Activated gamma-delta T cell treated with anti-CD3 and anti-CD28 coated beads, Interleukin-2, amount 50 U/mL, for 16 hours (primary cell): ENCODE data around the gene NAALADL2.

Source experiments
- DNase-seq: peaks from one replicate; pipeline ENCODE4 v3.0.0-alpha.2; 2020; ENCODE audit warnings: low read depth

NAALADL2 gene

DNA sequence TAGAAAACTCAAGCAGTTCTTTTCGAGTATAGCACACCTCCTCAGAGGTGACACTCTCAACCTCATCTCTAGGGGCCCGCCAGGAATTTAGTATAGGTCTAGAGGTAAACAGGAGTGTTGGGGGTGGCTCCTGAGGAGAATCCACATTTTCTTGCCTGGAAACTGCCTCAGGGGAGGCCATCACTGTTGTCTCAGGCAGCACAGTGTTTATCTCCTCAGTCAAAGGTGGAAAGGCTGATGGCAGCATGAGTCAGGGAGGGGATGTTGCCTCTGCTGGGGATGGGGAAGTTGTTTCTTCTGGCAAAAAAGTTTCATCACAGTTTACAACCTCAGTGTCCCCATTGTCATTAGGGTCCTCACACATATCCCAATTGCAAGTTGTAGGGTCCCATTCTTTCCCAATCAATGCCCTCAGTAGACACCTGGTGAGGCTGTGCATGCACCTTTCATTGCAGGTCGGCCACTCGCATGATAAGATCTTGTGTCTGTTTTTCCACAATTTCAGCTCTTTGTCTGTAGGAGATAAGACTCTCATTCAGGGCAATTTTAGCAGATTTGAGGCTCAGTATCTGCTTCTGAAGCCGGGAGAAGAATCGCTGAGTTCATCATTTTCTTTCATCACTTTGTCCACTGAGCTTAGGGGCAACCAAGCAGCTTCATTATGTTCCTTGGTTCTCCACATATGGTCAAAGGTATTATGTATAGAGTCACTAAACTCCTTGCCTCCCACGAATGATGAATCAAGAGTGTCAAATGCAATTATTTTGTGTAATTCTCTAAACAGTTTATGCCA, 25.8 kb downstream of the NAALADL2 start:
- DNase-seq: no peak

DNA sequence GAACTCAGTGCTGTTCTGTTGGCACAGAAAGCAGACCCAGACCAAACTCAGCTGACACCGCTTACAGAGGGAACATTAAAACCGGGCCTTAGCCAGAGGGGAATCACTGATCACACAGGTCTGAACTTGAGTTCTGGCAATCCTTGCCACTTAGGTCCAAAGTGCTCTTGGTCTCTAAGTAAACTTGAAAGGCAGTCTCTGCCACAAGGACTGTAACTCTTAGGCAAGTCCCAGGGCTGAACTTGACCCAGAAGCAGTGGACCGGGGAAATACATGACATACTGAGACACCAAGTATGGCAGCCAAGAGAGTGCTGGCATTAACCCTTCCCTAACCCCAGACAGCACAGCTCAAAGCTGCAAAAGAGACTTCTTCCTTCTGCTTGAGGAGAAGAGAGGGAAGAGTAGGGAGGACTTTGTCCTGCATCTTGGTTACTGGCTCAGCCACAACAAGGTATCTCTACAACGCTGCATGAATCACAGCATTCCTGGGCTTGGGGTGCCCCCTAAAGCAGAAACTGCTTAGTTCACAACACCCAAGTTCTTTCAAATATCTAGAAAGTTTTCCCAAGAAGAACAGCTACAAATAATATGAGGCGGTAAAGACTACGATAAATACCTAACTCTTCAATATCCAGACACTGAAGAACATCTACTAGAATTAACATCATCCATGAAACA, 32.5 kb downstream of the NAALADL2 start:
- DNase-seq: no peak

DNA sequence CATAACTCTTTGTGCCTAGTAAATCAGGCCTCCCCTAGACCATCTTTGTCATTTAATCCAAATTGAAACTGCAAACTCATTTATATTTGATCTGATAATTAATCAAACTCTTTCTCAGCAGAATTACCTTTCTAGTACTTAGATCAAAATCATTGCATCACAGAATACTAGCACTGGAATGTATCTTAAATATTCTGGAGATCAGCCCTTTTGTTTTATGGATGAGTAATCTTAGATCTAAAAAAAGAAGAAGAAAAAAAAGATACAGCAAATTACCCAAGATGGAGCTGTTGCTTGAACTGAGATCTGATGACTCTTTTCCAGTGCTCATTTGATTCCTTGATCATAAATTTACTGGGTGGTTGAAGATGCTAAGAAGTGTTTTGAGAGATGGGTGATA, 47.9 kb downstream of the NAALADL2 start:
- no peak for DNase-seq

DNA sequence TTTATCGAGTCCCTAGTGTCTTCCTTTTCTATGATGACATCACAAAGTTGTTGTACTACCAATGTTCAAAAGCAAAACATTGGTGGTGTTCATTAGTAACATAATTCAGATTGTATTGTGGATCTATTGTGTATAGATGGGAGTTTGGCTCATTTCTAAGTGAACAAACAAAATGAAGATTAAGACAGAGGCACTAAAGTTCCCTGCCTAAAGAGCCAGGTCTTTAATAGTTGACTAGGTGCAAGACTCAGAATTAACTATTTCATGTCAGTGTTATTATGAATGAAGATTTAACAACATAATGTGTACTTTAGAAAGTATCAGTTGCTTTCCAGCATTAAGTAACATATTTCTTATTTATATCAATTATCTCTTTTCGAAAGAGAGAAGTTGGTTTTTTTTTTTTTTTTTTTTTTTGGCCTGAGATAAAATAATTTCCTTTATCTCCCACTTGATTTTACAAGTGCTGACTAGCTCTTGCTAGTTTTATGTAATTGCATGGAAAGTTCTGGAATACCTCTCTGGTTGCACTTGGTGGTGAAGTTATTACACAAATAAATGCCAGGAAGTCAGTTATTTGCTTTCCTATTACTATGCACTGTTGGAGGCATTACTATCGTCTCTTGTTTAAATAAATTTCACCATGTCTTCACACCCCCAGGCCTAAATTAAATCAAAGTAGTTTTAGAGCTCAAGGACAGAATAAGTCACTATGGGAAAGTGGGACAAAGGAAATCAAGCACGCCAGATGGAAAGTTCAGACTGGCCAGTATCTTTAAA, 48.7 kb downstream of the NAALADL2 start:
- DNase-seq: no peak

DNA sequence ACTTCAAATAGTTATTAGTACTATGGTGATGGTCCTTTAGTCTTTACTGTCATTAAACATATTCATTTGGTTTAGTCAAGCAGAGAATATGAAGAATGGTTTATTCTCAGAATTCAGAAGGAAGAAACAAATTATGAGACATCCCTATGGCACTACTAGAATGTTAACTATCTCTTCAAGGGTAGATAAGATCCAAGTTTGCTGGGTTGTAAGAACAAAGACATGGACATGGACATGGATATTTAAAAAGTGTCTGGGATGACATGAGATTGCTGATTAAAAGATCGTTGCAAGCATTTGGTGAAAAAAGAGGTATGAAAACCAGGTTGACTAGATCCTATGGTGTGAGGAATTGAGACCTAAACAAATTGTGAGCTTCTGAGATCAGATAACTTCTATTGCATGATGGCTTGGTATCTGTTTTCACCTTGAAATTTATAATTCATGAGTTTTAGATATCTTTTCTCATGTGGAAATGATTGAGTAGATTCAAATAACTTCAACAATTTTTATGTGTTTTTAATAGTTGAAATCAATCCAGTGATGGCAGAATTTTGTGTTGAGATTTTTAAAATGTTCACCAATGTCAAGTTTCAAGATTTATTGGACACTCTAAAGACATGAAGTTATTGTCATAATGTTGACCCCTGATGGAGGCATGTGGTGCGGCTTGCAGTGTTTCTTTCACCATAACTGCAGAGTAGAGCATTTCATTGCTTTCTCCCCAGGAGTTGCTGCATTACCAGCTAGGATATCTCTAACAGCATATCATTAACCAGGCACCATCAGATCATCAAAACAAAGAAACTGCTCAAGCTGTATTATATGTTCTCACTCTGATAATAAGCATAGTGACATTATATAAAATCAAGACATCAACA, 72.6 kb downstream of the NAALADL2 start:
- DNase-seq: no peak

DNA sequence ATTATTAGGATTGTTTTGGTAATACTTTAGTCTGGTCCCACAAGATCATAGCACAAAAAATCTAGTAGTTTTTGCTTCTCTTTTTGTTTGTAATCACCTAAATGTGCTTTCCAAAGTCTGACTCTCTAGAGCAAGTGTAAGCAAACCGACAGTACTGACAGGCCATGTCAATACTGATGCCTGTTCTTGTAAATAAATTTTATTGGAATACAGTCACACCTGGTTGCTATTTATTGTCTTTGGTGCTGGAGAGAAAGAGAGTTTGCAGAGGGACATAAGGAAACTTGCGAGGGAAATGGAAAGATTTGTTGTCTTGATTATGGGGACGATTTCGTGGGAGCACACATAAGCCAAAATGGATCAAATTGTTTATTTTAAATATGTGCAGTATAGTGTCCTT, 77.5 kb downstream of the NAALADL2 start:
- DNase-seq: no peak

DNA sequence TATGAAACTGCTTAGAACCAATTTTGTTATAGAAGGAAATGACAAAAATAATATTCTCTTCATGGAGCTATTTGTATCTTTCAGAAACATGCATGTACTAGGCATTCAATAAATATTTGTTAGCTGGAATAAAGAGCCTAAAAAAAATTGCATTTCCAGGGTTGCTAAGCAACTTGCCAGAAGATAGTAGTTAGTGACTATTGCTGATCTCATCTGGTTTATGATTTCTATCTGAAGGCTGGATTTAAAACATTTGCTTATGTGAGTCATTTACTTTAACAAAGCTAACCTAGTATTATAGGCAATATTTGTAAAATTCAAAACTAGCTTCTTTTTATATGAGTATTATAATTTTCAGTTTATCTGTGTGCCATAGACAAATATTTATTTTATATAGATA, 78.3 kb downstream of the NAALADL2 start:
- DNase-seq: no peak

DNA sequence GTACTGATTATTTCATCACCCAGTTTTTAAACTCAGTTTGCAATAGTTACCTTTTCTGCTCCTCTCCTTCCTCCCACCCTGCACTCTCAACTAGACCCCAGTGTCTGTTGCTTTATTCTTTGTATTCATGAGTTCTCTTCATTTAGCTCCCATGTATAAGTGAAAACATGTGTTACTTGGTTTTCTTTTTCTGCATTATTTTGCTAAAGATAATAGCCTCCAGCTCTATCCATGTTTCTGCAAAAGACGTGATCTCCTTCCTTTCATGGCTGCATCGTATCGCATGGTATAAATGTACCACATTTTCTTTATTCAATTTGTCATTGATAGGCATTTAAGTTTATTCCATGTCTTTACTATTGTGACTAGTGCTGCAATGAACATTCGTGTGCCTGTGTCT, 79.0 kb downstream of the NAALADL2 start:
- DNase-seq: no peak

DNA sequence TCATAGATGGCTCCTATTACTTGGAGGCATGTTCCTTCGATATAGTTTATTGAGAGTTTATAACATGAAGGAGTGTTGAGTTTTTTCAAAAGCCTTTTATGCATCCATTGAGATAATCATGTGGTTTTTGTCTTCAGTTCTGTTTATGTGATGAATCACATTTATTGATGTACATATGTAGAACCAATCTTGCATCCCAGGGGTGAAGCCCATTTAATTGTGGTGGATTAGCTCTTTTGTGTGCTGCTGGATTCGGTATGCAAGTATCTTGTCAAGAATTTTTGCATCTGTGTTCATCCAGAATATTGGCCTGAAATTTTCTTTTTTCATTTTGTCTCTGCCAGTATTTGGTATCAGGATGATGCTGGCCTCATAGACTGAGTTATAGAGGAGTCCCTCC, 81.0 kb downstream of the NAALADL2 start:
- DNase-seq: no peak

DNA sequence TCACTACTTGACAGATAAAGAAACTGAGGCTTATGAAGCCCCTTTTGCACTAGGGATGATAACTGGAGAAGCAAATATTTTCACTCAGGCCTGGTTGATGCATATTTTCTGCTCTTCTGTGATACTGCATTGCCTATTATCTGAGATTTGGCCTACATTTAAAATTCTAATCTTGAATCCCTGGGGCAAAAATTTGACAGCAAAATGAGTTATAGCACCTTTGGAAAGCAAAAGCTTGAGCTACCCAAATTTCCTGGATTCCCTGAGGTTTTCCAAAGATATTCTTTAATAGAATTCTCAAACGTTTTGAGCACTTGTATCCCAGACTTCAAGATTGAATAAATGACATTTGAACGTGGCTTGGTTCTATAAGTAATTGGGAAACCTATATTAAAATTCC, 86.1 kb downstream of the NAALADL2 start:
- DNase-seq: no peak

DNA sequence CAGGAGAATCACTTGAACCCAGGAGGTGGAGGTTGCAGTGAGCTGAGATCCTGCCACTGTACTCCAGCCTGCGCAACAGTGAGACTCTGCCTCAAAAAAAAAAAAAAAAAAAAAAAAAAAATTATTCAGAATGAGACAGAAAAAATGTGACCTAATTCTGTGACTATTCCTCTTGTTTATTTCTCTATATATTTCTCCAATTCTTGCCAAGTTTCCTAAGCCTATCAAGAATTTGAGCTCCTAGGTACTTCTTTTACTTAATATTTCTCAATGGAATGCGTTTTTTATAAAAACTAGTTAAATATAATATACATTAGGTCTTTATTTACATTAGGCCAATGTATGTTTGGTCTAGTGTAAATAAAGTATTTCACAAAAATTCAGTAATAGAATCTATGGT, 86.8 kb downstream of the NAALADL2 start:
- no peak for DNase-seq

DNA sequence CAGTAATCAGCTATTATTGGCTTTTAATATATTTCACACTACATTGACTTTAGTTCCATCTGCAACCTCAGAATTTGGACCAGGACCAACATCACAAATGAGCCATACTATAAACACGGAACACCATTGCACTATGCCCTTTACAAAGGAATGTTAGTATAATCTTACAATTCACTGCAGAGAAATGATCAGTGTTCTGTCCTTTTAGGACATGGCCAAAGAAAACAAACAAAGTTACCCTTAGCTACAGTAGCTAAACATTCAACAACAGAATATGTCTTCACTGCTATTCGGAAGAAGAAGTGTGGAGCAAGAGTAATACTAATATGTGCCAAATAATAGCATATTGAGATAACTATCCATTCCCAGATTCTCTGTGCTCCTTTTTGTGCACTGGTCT, 90.4 kb downstream of the NAALADL2 start:
- no peak for DNase-seq

DNA sequence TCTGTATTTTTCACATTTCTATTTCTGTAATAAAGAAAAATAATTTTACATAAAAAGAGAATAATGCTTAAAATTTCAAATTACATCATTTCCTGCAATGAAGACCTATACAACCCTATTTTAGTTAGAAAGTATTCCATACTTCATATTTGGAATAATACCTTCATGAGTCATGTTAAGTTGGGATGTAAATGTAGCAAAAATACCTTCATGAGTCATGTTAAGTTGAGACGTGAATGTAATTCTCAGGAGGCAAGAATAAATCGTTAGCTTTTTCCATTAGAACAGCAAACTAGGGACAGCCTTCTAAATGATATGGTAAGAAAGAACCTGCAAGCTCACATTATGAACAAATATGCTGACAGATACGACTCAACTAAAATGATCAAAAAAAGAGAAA, 91.9 kb downstream of the NAALADL2 start:
- no peak for DNase-seq

DNA sequence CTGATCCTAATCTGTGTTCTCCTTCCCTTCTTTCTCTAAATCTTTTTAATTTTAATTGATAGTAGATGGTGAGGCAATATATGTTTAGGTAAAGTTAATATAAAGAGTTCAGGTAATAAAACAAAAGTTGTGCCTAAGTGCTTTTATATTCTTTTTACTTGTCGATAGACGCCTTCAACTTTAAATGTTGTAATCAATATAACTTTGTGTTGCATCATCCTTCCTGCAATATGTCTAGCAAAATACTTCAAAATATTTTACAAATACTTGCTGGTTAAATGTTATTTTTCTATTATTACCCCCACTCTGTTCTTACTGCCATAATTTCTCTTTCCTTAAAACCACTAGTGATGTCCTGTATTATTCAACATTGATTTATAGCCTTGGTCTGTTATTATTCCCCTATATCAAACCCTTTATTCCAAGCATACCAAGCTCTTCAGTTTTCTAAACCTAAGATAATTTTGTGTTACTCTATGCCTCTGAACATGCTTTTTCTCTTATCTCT, 92.4 kb downstream of the NAALADL2 start:
- no peak for DNase-seq

DNA sequence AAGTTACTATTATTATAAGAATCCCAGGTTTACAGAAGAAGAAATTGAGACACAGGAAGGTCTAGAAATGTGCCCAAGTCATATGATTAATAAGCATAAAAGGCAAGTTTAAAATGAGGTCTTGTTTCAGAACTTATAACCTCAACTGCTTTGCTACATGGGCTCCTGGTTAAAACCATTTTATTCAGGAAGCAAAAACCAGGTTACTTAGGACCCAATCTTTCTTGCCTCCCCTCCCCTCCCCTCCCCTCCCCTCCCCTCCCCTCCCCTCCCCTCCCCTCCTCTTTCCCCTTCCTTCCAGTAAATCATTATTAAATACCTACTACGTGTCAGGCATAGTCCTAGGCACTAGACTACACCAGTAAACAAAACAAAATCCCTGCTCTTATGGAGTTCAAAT, 93.9 kb downstream of the NAALADL2 start:
- DNase-seq: no peak

DNA sequence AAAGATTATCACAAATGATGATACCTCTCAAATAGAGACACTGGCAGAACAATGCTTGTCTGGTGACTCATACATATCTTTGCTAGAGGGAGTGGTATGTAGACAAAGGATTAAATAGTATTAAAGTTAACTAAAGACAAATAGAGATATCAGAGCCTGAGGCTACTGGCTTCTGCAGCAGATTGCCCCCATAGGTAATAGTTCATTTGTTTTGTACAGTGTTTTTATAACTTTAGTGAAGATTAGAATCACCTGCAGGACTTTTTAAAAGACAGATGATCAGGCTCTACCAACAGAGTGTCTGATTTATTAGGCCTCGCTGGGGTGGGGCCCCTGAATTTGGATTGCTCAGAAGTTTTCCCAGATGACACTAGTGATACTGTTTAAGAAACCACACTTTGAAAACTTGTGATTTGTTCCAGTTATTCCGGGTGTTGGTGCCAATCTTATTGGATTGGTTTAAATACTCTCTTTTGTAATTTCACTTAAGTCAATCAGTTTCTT, 96.4 kb downstream of the NAALADL2 start:
- DNase-seq: no peak

DNA sequence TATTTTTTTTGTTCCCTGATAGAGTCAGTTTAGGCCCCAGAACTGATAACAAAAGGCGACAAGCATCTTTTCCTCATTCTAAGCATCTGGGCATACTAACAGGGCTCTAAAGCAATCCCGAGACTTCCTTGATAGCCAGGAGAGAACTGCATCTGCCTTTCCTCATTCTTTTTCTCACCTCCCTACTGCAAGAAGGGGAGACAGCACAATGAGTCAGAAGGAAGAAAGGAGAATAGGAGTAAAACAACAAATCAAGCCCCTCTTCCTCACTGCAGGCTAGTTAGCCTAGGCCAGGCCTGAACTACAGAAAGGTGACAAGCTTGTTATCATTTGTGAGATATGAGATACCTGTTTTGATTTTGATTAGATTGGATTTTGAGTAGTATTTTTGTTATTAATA, 97.9 kb downstream of the NAALADL2 start:
- no peak for DNase-seq

DNA sequence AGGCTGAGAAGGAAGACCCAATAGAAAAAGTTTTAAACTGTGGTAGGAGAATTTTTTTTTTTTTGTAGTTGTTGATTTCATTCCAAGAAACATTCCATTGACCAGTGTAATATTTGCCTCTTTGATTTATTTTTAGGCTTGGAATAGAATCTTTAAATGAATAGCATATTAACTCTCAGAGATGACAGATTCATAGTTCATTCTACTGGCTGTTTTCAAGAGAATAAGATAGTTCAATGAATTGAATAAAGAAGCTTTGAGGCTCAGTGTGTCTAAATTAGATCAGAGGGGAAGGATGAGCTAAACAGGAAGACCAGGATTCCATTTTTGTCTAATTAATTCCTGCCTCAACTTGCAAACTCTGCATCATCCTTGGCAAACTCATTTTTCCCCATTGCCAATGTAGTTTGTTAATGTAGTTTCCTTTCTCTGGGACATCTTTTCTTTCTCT, 98.4 kb downstream of the NAALADL2 start:
- DNase-seq: no peak

DNA sequence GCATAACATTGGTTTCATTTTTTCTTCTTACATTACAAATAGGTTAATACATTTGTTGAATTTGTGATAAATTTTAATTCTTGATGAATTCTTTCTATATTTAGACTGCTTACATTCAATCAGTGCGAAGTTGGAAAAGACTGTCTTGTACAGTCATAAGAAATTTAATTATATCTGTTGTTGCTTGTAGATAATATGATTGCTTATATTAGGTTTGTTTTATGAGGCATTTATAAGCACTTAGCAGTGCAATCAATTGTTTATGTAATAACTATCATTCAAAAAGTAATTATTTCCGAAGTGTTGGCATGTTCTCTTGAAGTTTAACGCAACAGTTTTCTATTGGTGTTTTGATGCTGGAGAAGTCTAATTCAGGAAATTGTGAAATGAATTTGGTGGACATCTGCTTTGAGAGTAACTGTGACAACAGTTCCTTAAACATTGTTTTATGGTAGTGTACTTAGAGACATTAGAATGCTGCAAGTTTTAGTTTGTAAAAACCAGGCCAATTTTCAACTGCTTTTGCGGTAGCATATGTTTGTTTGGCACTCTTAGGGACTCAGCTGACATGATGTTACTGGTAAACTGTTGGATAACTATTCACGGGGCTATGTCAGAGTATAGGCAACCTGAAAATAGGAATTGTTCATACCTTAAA, 99.7 kb downstream of the NAALADL2 start:
- no peak for DNase-seq

DNA sequence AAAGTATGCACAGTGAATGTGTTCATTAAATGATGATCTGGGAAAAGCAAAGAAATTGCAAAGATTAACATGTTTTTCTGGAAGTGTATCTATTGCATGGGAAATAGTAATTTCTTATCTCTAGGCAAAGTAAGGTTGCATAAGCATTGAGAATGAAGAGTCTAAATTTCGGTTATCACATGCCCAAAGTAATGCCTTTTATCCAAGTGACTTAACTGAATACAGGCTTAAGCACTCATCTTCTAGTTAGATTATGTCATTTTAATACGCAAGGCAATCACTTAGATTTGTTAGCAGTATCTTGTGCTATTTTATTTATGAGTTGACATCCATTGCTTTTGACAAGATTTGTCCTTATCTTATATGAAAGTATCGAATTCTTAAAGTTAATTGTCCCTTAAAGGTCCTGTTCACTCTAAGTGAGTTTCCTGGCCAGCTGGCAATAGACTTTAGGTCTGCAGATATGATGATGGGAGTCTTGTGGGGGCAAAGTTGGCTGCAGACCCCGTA, 100.5 kb downstream of the NAALADL2 start:
- no peak for DNase-seq

DNA sequence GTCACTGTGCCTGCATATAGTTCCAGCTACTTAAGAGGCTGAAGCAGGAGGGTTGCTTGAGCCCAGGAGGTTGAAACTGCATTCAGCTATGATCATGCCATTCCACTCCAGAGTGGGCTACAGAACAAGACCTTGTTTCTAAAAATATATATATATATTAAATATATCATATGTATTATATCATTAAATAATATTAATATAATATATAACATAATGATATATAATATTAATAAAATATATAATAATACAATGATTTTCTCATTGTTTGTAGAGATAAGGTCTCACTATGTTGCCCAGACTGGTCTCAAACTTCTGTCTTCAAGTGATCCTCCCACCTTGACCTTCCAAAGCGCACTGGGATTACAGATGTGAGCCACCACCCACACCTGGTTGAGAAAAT, 101.8 kb downstream of the NAALADL2 start:
- DNase-seq: no peak
